DMS53 treated with DMSO at 0.1 percent for 48 hours (cell line): ENCODE measurements around the gene MREG.
A peak's percentile ranks its signal among the peaks of the same experiment; 100 is the strongest.
"Not testable (repeated sequence)": the region's sequence is repeated elsewhere in the genome, so short reads cannot be mapped to it uniquely, and the experiment has no call there.

ENCODE experiments used
- DNase-seq: peaks from one replicate; lab custom pipeline; 2025; ENCODE audit not compliant: unreplicated experiment; lab: John Stamatoyannopoulos, UW

MREG gene

GRCh38 chr2:216021768-216022565 lies 8.6 kb upstream of the MREG start:
- DNase-seq, result no peak

GRCh38 chr2:216018709-216019108 lies 5.4 kb upstream of the MREG start:
- DNase-seq, result no peak

- no peak for DNase-seq
Observed at GRCh38 chr2:216017365-216017764, 4.0 kb upstream of the MREG start.

GRCh38 chr2:216016581-216016980 lies 3.2 kb upstream of the MREG start:
- DNase-seq, result no peak

GRCh38 chr2:216015722-216016464 lies 2.5 kb upstream of the MREG start:
- DNase-seq, result peak; percentile 56

- DNase-seq, result no peak
Observed at GRCh38 chr2:216014986-216015385, 1.6 kb upstream of the MREG start.

GRCh38 chr2:216014006-216014405 lies 655 bp upstream of the MREG start:
- DNase-seq, result no peak

GRCh38 chr2:216012830-216013079 lies 596 bp downstream of the MREG start:
- DNase-seq, result no peak

- DNase-seq, result no peak
Observed at GRCh38 chr2:216012133-216012829, 1.1 kb downstream of the MREG start.

GRCh38 chr2:216009215-216009614 lies 4.1 kb downstream of the MREG start:
- not testable (repeated sequence) for DNase-seq

- DNase-seq, result no peak
Observed at GRCh38 chr2:216008387-216008786, 5.0 kb downstream of the MREG start.

- DNase-seq, result no peak
Observed at GRCh38 chr2:216006164-216006663, 7.1 kb downstream of the MREG start.

GRCh38 chr2:216004697-216005283 lies 8.6 kb downstream of the MREG start:
- DNase-seq, result no peak

- no peak for DNase-seq
Observed at GRCh38 chr2:216003876-216004696, 9.3 kb downstream of the MREG start.

GRCh38 chr2:216002693-216003092 lies 10.7 kb downstream of the MREG start:
- DNase-seq, result no peak

GRCh38 chr2:216002101-216002678 lies 11.2 kb downstream of the MREG start:
- no peak for DNase-seq

- DNase-seq, result no peak
Observed at GRCh38 chr2:216001216-216002100, 11.9 kb downstream of the MREG start.

- no peak for DNase-seq
Observed at GRCh38 chr2:215998636-215999035, 14.7 kb downstream of the MREG start.

- DNase-seq, result no peak
Observed at GRCh38 chr2:215997219-215997618, 16.1 kb downstream of the MREG start.
